Gastrocnemius medialis (tissue), 4 donors: Measurements from ENCODE around the gene CIPC.

Source experiments
- CTCF ChIP-seq, 5 experiments: fragments of 450-650 bp in 3 of 5; fragments of 200-600 bp in 2 of 5; sonication (generic) in 2 of 5; IDR thresholded peaks in 4 of 5; conservative IDR thresholded peaks in 1 of 5; 1 replicate in 4 of 5; 2 replicates in 1 of 5; pipeline ENCODE4 v1.5.1; 2016 to 2019; ENCODE audit warnings: antibody characterized with exemption in 5 of 5, mild to moderate bottlenecking in 3 of 5, moderate library complexity in 3 of 5
- POLR2A ChIP-seq, 2 donors: fragments of 450-650 bp; IDR thresholded peaks; one replicate each; pipeline ENCODE4 v1.6.1; 2017; ENCODE audit warnings: antibody characterized with exemption in 2 of 2, mild to moderate bottlenecking in 2 of 2, moderate library complexity in 2 of 2

GRCh38 chr14:77154421-77154820 lies 56.4 kb downstream of the CIPC start:
- TF ChIP-seq CTCF (IDR thresholded peaks at IDR 0.05 in 4 of 5, conservative IDR thresholded peaks at IDR 0.05 in 1 of 5) = no peak
- TF ChIP-seq POLR2A (IDR thresholded peaks at IDR 0.05) = no peak
